ENCODE results near the gene ABCB6. TPM values are rescaled to one million over a fixed set of nuclear protein-coding genes. Genes with fewer than 3 reads are reported as not detected.

Gene ABCB6
- total RNA-seq, 3 donors from 2014 or later = 14.5 to 26.9 (median 18.9) TPM

- Histone ChIP-seq H3K4me3 (peak overlapping the region in 2 of 3 donors; percentile 90 to 92), H3K27me3 (no peaks in the 10 kb centered on the region), H3K9me3 (no peaks in the 10 kb centered on the region), H3K27ac (peak overlapping the region; percentile 97 to 99), H3K4me1 (peaks cover 0 to 19% of the 10 kb centered on the region in 2 donors), H3K36me3 (no peaks in the 10 kb centered on the region)
- no peak for TF ChIP-seq POLR2AphosphoS5 (IDR thresholded peaks at IDR 0.05)
- TF ChIP-seq CTCF (IDR thresholded peaks at IDR 0.05) = no peak
- no peak for TF ChIP-seq POLR2A (IDR thresholded peaks at IDR 0.05)
- intact Hi-C loops (cut with DNase I; ENCODE audit: low total_unique reads) = loop anchor here (10.0 kb wide), 1 partner anchor 509 kb away; no protein-coding TSS in a partner anchor
- no peak for DNase-seq (ENCODE audit: low spot score in 2 of 2)
Observed at GRCh38 chr2:219175486-219175885, 43.3 kb downstream of the ABCB6 start.

GRCh38 chr2:219174801-219175200, 44.0 kb downstream of the ABCB6 start:
- Histone ChIP-seq H3K36me3 (no peaks in the 10 kb centered on the region), H3K4me1 (peaks cover 0 to 19% of the 10 kb centered on the region in 2 donors), H3K27me3 (no peaks in the 10 kb centered on the region), H3K27ac (no peak overlapping the region), H3K4me3 (no peak overlapping the region), H3K9me3 (no peaks in the 10 kb centered on the region)
- intact Hi-C loops (cut with DNase I; ENCODE audit: low total_unique reads) = loop anchor here (10.0 kb wide), 1 partner anchor 510 kb away; no protein-coding TSS in a partner anchor
- no peak for DNase-seq (ENCODE audit: low spot score in 2 of 2)
- TF ChIP-seq CTCF (IDR thresholded peaks at IDR 0.05) (no peak), POLR2A (IDR thresholded peaks at IDR 0.05) (no peak)

- DNase-seq (ENCODE audit: low spot score in 2 of 2) = no peak
- Histone ChIP-seq H3K36me3 (no peaks in the 10 kb centered on the region), H3K27ac (no peak overlapping the region), H3K27me3 (no peaks in the 10 kb centered on the region), H3K9me3 (no peaks in the 10 kb centered on the region), H3K4me1 (peaks cover 0 to 13% of the 10 kb centered on the region in 2 donors), H3K4me3 (no peak overlapping the region)
- no peak for TF ChIP-seq POLR2A (IDR thresholded peaks at IDR 0.05)
- no peak for TF ChIP-seq CTCF (IDR thresholded peaks at IDR 0.05)
- TF ChIP-seq POLR2AphosphoS5 (IDR thresholded peaks at IDR 0.05) = no peak
- intact Hi-C loops (cut with DNase I; ENCODE audit: low total_unique reads) = loop anchor here (10.0 kb wide), 1 partner anchor 511 kb away; no protein-coding TSS in a partner anchor
Observed at GRCh38 chr2:219174146-219174545, 44.6 kb downstream of the ABCB6 start.

- no peaks in the 10 kb centered on the region for H3K36me3 ChIP-seq
- peaks cover 0 to 9% of the 10 kb centered on the region in 2 donors for H3K4me1 ChIP-seq
- H3K27ac ChIP-seq = no peak overlapping the region
- H3K4me3 ChIP-seq = no peak overlapping the region
- H3K9me3 ChIP-seq = no peaks in the 10 kb centered on the region
- intact Hi-C loops (cut with DNase I; ENCODE audit: low total_unique reads) = loop anchor here (10.0 kb wide), 1 partner anchor 512 kb away; no protein-coding TSS in a partner anchor
- no peak for DNase-seq (ENCODE audit: low spot score in 2 of 2)
- no peaks in the 10 kb centered on the region for H3K27me3 ChIP-seq
- TF ChIP-seq POLR2AphosphoS5 (IDR thresholded peaks at IDR 0.05) = no peak
- TF ChIP-seq POLR2A (IDR thresholded peaks at IDR 0.05) = no peak
- no peak for TF ChIP-seq CTCF (IDR thresholded peaks at IDR 0.05)
Observed at GRCh38 chr2:219173176-219173575, 45.6 kb downstream of the ABCB6 start.

GRCh38 chr2:219172231-219173154, 46.3 kb downstream of the ABCB6 start:
- H3K4me3 ChIP-seq = no peak overlapping the region
- DNase-seq (ENCODE audit: low spot score in 2 of 2) = no peak
- TF ChIP-seq POLR2AphosphoS5 (IDR thresholded peaks at IDR 0.05) = no peak
- no peak for TF ChIP-seq CTCF (IDR thresholded peaks at IDR 0.05)
- TF ChIP-seq POLR2A (IDR thresholded peaks at IDR 0.05) = no peak
- H3K9me3 ChIP-seq = no peaks in the 10 kb centered on the region
- peak overlapping the region; percentile 71 to 78 for H3K27ac ChIP-seq
- no peaks in the 10 kb centered on the region for H3K36me3 ChIP-seq
- H3K4me1 ChIP-seq = peaks cover 0 to 9% of the 10 kb centered on the region in 2 donors
- H3K27me3 ChIP-seq = no peaks in the 10 kb centered on the region
- intact Hi-C loops (cut with DNase I; ENCODE audit: low total_unique reads) = loop anchor here (10.0 kb wide), 1 partner anchor 512 kb away; no protein-coding TSS in a partner anchor

Data from breast epithelium (tissue), 4 donors.